SK-N-DZ (cell line): ENCODE results near the gene RAB11FIP4.

Experiments
- DNase-seq: peaks from one replicate; pipeline ENCODE4 v3.0.0-alpha.2; 2015; ENCODE audit warnings: low spot score

The RAB11FIP4 gene

DNA sequence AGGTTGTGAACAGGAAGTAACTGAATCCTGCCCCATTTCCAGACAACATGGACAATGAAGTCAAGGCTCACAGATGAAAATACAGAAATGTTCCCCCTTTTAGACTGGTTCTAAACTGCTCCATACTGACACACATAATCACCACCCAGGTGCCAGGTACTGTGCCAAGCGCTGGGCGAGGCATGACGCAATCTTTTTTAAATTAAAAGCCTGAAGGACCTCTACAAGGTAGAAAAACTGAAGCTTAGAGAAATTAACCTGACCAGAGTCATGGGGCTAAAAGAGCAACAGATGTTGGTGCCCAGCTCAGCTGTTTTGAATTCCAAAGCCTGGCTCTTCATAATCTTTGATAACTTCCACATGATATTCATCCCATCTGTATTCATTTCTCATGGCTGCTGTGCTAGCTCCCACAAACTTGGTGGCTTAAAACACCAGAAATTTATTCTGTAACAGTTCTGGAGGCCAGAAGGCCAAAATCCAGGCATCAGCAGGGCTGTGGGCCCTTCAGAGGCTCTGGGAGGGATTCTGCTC is 4.9 kb upstream of the RAB11FIP4 start:
- DNase-seq: no peak

DNA sequence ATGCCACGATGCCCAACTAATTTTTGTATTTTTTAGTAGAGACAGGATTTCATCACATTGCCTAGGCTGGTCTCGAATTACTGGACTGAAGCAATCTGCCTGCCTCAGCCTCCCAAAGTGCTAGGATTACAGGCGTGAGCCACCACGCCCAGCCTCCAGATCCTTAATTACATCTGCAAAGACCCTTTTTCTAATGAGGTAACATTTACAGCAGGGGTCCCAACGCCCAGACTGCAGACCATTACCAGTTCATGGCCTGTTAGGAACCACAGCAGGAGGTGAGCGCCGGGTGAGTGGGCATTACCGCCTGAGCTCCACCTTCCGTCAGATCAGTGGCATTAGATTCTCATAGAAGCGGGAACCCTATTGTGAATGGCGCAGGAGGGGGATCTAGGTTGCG is 4.0 kb upstream of the RAB11FIP4 start:
- no peak for DNase-seq

DNA sequence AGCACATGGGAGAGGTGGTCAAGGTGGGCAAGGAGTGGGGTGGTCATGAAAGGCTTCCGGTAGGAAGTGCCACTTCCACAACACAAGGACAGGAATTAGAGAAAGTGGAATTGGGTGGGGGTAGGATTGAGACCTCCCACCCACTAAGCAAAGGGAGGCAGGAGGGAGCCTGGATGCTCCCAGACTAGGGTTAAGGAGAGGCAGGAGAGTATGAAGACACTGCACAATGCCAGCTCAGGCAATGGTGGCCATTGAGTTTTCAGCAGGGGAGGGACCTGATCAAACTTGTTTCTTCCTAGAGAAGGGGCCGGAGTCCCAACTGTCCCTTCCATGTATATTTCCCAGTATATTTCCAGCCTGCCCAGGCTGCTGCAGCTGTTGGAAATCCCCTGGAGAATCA is 3.1 kb upstream of the RAB11FIP4 start:
- no peak for DNase-seq

DNA sequence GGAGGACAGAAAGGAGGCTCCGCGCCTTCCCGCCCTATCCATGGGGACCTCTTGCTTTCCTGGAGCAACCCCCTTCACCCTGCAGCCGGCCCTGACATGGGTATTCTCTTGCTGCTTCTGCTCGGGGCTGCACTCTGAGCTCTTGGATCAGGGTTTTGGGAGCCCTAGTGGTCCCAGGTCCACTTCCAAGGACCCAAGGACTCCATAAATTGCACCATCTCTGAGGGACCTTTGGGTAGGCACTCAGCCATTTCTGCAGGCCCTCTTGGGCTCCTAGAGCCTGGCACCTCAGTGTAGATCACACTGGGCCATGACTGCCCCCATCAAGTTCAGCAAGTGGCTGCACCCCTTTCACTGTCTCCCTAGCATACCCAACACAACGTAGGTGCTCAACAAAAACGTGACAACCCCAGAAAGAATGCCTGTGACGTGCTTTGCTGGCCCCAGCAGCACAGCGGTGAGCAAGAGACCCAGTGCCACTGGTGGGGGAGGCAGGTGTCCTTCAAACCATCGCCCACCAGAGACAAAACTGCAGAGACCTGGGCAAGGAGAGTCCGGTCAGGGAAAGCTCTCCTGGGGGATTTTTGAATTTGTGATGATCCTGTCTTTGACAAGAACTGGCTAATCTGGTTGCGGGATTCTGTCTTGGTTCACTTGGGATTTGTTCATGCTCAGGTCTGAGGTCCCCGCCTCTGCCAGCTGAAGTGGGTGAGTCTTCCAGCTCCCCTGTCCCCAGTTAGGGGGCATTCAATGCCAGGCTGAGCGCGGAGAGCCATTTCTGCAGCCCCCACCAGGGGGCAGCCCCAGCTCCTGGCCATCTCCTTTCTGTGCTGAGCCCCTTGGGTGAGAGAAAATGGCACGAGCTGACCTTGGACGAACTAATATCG is 2.5 kb upstream of the RAB11FIP4 start:
- peak; percentile 63 for DNase-seq

DNA sequence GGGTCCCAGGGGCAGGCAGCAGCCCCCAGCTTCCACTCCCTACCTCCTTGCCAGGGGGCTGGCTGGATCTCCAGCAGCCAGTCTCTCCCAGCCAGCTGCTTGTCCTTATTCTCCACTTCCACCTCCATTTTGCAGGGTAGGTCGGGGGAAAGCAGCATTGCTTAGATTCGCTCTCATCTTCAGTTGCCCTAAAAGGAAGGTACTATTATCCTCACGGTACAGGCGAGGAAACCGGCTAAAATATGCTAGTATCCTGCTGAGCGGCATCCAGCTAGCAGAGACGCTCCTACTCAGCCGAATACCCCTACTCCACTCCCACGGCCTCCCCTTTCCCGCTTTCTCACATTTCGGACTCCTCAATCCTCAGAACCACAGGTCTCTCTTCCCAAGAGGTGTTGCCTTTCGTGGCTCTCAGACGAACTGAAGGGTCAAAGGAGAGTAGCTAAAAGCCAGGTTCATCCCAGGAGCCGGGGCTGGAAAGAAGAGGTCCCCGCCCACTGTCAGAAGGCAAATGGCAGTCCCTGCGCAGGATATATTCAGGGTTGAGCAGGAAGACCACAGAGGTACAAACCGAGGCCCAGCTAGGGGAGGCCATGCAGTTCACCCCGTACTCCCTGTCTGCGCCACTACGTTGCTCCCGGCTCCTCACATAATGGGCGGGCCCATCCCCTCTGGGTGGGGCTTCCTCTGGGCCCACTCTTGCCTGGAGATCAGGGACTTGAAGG is 1.7 kb upstream of the RAB11FIP4 start:
- DNase-seq: no peak

DNA sequence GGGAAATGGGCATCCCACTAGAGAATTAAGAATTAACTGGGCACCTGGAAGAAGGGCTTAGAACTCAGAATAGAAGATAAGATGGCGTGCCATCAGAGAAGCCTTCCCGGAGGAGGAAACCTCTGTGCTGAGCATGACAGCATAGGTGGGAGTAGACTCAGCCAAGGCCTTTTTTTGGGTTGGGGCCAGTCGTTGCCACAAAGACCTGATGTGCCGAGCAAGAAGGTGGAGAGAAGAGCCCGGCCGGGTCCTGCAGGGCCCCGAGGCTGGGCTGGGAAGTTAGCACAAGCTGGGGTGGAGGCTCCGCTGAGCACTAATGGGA is 1.1 kb upstream of the RAB11FIP4 start:
- no peak for DNase-seq

DNA sequence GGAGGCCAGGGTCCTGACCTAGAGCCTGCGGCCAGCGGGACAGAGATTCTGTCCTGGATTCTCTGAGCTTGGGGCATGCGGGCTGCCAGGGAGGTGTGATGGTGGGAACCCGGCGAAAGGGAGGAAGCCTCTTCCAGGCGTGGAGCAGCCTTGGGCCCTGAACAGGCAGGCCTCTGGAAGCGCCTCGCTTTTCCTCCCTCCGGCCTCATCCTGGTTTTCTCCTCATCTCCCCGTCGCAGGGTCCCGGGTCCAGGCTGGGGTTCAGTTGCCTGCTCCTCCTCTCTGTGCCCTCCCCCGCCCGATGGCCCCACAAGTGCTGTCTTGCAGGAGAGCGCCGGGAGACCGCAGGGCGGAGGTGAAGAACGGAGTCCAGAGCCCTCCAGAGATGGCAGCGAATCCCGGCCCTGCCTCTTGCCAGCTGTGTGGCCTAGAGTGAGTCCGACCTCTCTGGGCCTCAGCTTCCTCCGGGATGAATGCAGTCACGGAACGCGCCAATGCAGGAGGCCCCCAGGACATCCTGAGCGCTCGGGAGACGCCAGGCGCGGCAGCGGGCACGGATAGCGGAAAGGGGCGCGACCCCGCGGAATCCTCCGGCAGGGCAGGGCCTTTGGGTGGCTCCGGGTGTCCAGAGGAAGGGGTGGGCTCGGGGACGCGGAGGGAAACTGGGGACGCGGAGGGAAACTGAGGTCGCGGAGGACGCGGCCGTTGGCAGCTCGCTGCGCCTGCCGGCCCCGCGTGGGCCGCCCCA is 553 bp upstream of the RAB11FIP4 start:
- peak; percentile 51 for DNase-seq

DNA sequence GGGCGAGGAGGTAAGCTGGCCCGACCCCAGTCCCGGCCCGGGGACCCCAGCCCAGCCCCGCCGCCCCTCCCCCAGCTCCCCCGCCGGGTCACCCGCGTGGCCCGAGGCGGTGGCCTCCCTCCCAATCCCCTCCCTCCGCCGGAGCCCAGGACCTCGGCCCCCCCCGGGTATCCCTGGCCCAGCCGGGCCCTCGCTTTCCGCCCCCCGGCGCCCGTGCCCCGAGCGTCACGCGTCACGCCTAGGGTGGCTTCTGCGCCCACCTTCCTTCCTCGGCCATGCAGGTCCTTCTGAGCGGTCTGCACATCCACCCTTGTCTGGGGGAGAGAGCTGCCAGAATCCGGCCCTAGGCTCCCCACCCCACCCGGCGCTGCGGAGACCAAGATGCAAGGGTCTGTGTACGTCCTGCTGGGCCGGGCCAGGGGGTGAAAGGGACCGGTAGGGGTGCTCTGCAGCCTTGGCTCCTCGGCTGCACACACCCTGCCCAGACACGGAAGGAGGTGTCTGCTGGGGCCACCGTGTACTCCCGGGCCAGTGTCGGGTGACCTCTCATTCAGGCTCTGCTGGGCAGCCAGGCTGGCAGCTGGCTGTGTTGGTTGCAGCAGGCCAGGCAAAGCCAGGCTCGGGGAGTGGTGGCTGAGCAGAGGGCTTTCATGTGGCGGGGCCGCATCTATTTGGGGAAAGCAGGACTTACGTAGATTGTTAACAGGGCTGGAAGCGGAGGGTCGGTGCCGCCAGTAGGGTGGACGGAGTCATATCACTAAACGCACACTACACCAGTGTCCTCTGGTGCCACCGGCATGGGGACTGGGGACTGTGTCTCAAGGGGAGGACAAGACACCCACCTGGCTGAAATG is 754 bp downstream of the RAB11FIP4 start:
- DNase-seq: peak; percentile 51

DNA sequence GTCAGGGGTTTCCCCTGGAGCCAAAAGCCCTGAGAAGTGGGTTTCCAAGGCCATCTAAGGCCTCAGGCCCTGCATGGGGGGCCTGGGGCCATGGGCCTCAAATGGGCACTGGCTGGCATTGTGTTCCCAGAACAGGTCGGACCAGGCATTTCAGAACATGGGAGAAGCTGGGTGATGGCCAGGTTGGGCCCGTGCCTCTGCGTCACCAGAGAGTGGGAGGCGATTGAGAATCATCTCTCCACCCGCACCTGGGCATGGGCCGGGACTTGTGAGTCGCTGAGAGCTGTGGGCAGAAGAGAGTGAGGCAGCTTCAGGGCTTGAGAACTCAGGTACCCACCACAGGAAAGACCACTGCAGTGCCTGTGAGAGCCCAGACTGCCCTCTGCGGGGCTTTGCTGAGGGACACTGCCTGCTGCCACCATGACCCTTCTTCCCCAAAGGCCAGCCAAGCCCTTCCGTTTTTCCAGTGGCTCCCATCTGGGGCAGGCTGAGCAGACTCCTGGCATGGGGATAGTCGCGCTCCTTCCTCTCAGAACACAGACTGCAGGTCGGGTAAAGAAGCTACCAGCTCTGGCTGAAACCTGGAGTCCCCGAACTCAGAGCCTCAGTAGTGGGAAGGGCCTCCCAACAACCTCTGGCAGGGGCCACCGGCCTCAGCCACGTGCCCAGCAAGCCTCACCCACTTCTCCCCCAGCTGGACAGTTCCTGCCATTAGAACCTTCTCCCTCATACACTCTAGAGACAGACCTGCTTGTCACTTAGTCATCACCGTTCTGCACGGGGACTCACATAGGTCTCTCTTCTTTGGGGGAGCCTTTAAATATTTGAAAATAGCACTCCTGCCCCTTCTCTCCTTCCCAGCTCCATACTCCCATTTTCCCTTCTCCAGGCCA is 1.6 kb downstream of the RAB11FIP4 start:
- DNase-seq: no peak

DNA sequence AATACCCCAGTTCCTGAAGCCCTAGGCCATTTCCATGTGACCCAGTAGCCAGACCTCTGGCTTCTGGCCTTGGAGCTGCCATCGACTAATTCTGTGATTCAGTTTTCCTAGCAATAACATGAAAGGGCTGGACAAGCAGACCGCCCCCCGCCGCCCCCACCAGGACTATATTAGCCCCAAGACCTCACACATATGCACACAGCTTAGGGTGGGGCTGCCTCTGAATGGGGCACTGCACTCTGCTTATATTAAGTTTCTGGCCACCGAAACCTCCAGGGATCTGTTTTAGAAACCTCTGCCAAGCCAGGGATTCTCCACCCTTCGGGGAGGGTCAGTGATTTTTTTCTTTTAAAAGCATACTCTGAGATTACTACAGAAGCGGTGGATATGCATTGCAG is 2.3 kb downstream of the RAB11FIP4 start:
- DNase-seq: no peak

DNA sequence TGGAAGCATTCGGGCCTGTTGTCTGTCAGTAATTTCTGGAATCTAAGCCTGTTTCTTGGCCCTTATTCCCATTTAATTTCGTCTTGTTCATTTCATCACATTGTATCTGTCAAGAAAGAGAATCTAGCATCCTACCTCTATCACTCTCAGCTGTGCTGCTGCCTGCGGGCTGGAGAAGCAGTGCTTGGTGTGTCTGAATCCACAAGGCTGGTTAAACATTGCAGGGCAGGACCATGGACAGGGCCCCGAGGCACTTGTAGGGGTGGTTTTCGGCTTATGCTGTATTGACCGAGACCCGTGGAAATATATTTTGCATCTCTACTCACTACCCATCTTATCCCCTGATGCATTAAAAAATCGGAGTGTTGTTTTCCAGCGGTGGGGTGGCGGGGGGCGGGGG is 3.1 kb downstream of the RAB11FIP4 start:
- DNase-seq: no peak

DNA sequence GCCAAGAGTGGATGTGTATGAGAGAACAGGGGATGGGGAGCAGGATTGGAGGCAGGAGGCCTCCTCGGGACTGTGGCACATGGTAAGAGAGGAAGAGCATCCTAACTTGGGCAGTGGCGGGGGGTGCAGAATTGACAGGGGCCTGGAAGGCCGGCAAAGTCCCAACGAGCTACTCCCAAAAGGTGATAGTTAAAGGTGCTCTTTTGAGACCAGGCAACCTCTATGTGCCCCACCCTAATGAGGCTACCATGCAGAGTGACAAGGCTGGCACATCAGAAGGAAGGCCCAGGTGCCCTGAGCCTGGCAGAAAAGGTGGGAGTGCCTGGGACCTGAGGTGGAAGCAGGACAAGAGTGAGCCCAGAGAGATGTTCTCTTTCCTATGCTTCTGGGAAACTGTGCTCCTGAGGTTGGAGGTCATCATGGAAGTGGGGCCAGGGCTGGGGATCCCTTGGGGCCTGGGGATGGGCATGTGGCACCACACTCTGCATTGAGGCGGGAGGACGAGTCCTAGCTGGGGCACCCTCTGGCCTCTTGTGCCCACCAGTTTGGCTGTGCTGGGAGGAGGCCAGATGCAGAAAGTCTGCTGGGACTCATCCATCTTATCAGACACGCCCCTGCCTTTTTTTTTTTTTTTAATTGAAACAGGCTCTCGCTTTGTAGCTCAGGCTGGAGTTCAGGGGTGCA is 5.9 kb downstream of the RAB11FIP4 start:
- no peak for DNase-seq

DNA sequence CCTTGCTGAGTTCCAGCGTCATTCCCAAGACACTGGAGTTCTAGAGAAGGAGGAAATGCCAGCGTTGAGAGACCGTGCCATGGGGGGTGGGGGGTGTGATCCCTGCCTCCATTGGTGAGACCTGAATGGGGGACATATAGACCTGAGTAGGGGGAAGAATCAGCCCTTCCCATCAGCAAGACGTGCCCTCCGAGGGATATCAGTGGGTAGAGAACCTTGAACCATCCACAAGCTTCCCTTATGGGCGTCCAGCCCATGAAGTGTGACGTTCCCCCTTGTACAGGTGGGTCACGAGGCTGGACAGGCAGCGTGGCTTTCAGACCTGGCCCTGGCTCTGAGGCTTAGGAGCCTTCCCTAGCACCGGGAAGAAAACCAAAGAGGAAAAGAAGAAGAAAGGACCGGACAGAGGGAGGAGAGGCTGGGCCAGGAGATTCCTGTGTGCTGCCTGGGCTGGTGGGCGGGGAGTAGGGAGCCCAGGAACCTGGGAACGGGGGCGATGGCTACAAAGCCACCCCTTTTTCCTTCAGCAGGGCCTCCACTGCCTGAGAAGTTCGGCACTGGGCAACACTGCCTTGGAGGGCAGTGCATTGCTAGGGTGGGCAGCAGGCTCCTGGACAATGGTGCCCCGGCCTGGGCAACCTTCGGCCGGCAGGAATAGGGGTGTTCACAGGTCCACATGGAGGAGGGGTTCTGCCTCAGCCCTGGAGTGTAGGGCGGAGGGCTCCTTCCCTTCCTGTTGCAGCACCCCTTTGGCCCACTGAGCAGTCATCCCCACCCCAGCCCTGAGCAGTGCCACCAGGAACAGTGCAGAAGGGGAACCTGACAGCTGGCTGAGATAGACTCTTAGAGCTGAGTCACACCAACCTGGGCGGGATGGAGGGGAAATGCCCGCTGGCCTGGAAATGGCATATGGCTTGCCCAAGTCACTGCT is 7.2 kb downstream of the RAB11FIP4 start:
- no peak for DNase-seq

DNA sequence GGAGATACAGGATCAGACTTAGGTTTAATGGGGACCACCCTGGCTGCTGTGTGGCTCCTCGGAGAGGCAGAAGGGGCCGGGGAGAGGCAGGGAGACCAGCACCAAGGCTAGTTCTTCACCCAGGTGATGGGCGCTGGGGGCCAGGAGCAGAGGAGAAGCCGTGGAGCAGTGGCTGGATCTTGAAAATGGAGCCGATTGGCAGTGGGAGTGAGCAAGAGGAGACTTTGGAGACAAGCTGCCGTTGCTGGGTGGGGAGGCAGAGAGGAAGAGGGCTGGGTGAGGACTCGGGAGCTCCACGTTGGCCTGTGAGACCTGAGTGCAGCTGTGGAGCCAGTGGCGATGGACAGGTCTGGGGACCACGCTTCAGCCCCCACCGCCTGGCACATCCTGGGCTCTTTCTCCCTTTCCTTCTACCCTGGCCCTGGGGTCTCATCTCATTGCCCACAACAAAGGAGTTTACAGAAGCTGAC is 9.0 kb downstream of the RAB11FIP4 start:
- no peak for DNase-seq

DNA sequence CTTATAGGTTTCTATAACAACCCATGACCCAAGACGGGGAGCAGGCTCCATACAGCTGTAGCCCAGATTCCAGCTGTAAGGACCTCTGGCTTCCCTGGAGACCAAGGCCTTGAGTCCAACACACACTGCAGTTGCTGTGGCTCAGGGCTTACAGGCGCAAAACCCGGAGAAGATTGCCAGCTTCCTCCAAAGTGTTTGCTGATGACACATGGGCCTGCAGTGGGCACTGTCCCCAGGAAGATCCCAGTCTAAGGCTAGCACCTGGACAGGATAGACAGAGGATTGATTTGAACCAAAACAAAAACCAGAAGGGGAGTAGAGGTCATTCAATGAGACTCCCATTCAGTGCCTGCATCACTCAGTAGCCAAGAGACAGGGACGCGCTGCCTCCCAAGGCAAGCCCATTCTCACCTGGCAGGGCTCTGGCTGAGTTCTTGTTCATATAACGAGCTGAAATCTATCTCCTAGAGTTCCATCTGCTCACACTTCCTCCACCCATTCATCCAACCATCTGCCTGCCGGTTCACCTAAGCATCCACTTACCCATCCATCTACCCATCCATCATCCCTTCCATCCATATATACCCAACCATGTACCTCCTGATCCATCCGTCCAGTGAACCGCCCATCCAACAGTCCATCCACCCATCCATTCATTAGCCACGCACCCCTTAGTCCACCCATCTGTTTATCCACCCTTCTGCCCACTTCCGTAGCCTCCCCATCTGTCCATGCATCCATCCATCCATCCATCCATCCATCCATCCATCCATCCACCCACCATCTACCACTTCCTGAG is 10.2 kb downstream of the RAB11FIP4 start:
- no peak for DNase-seq

DNA sequence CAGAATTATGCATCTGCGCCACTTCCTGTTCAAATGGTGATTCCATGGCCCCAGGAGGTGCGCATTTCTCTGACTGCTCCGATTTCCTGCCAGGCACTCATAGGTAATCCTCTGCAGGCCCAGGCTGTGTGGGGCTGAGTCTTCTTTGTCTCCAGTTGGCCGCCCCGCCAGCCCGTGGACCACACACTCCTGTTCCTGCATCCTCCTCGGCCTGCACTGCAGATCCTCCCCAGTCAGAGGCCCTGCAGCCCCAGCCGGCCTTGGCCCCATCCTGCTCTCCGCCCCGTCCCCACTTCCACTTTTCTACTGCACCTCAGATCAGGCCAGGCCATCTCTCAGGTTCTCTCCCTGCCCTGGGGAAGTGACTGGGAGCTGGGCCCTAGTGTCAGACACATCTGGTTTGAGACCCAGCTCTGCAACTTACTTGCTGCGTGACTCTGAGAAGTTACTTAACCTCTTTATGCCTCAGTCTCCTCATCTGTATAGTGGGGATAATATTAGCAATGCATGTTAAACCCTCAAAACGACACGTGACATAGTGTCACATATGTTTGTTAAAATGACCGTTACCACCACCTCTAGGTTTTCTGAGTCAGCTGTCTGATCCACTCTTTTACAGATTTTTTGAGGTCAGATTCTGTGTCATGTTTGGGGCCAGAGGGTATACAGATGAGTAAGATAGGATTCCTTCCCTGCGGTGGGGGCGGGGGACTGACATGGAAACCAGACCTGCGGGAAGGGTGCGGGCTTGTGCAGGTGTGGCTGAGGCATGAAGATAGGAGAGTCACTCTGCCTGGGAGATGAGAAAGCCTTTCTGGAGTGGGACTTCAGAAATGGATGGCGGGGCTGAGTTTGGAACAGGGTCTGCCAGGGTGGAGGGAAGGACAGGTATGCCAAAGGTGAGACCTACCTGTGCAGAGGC is 12.8 kb downstream of the RAB11FIP4 start:
- no peak for DNase-seq
